ENCODE data around the gene PARVB. TPM values are rescaled to one million over a fixed set of nuclear protein-coding genes. Genes with fewer than 3 reads are reported as not detected.

PARVB gene
- total RNA-seq, 1 experiment from 2014 or later = 85.3 TPM

GRCh38 chr22:44049486-44050231, 25.6 kb downstream of the PARVB start:
- Histone ChIP-seq H3K4me2 (ENCODE audit: low read length) (no peak overlapping the region), H3K9me3 (ENCODE audit: low read length) (no peaks in the 10 kb centered on the region), H2AFZ (ENCODE audit: low read length) (no peak overlapping the region), H3K4me3 (ENCODE audit: low read length) (no peak overlapping the region), H3K79me2 (ENCODE audit: low read length) (no peaks in the 10 kb centered on the region), H3K27ac (ENCODE audit: low read length) (no peak overlapping the region), H3K4me1 (ENCODE audit: insufficient read depth, low read length) (no peaks in the 10 kb centered on the region), H3F3A (ENCODE audit: low read length, unreplicated experiment) (no peaks in the 10 kb centered on the region), H3K27me3 (ENCODE audit: low read length) (no peaks in the 10 kb centered on the region), H3K9me2 (replicated peaks; ENCODE audit: low read length) (no peaks in the 10 kb centered on the region), H3K36me3 (ENCODE audit: low read depth, low read length) (no peaks in the 10 kb centered on the region), H4K20me1 (ENCODE audit: low read length) (no peaks in the 10 kb centered on the region), H3K9ac (ENCODE audit: low read length) (no peak overlapping the region)
- intact Hi-C loops (cut with micrococcal nuclease) = no loop called here
- DNase-seq (no peak), ATAC-seq (no peak)
- no peak for TF ChIP-seq EZH2phosphoT487 (IDR thresholded peaks at IDR 0.05; ENCODE audit: borderline replicate concordance, low read length)
- TF ChIP-seq EZH2 (IDR thresholded peaks at IDR 0.05; ENCODE audit: low read length, unreplicated experiment) = no peak
- TF ChIP-seq CTCF (conservative IDR thresholded peaks at IDR 0.05; ENCODE audit: low read depth, low read length) = no peak
- ChIA-PET POLR2A (ENCODE audit: unreplicated experiment) (no interaction called here), CTCF (no interaction called here)
- BruUV-seq (replicated peaks) = no TSS peak

- H3K4me1 ChIP-seq (ENCODE audit: insufficient read depth, low read length) = no peaks in the 10 kb centered on the region
- ATAC-seq (no peak), DNase-seq (no peak)
- no peak overlapping the region for H2AFZ ChIP-seq (ENCODE audit: low read length)
- H3K9me3 ChIP-seq (ENCODE audit: low read length) = no peaks in the 10 kb centered on the region
- H3F3A ChIP-seq (ENCODE audit: low read length, unreplicated experiment) = no peaks in the 10 kb centered on the region
- intact Hi-C loops (cut with micrococcal nuclease) = no loop called here
- H3K36me3 ChIP-seq (ENCODE audit: low read depth, low read length) = no peaks in the 10 kb centered on the region
- TF ChIP-seq EZH2phosphoT487 (IDR thresholded peaks at IDR 0.05; ENCODE audit: borderline replicate concordance, low read length) = no peak
- no peak for TF ChIP-seq EZH2 (IDR thresholded peaks at IDR 0.05; ENCODE audit: low read length, unreplicated experiment)
- no peak for TF ChIP-seq CTCF (conservative IDR thresholded peaks at IDR 0.05; ENCODE audit: low read depth, low read length)
- no peak overlapping the region for H3K9ac ChIP-seq (ENCODE audit: low read length)
- H3K4me2 ChIP-seq (ENCODE audit: low read length) = no peak overlapping the region
- POLR2A ChIA-PET (ENCODE audit: unreplicated experiment) = no interaction called here
- H3K79me2 ChIP-seq (ENCODE audit: low read length) = no peaks in the 10 kb centered on the region
- H4K20me1 ChIP-seq (ENCODE audit: low read length) = no peaks in the 10 kb centered on the region
- H3K27ac ChIP-seq (ENCODE audit: low read length) = no peak overlapping the region
- BruUV-seq (replicated peaks) = no TSS peak
- CTCF ChIA-PET = no interaction called here
- no peak overlapping the region for H3K4me3 ChIP-seq (ENCODE audit: low read length)
- H3K9me2 ChIP-seq (replicated peaks; ENCODE audit: low read length) = no peaks in the 10 kb centered on the region
- H3K27me3 ChIP-seq (ENCODE audit: low read length) = no peaks in the 10 kb centered on the region
Observed at GRCh38 chr22:44050766-44051355, 26.8 kb downstream of the PARVB start.

GRCh38 chr22:44051358-44051757, 27.3 kb downstream of the PARVB start:
- intact Hi-C loops (cut with micrococcal nuclease) = no loop called here
- POLR2A ChIA-PET (ENCODE audit: unreplicated experiment) = no interaction called here
- Histone ChIP-seq H3K36me3 (ENCODE audit: low read depth, low read length) (no peaks in the 10 kb centered on the region), H3K27ac (ENCODE audit: low read length) (no peak overlapping the region), H4K20me1 (ENCODE audit: low read length) (no peaks in the 10 kb centered on the region), H3K27me3 (ENCODE audit: low read length) (no peaks in the 10 kb centered on the region), H3K9me3 (ENCODE audit: low read length) (no peaks in the 10 kb centered on the region), H3K4me2 (ENCODE audit: low read length) (no peak overlapping the region), H3F3A (ENCODE audit: low read length, unreplicated experiment) (no peaks in the 10 kb centered on the region), H3K9ac (ENCODE audit: low read length) (no peak overlapping the region), H3K79me2 (ENCODE audit: low read length) (no peaks in the 10 kb centered on the region), H3K4me1 (ENCODE audit: insufficient read depth, low read length) (no peaks in the 10 kb centered on the region), H3K9me2 (replicated peaks; ENCODE audit: low read length) (no peaks in the 10 kb centered on the region), H3K4me3 (ENCODE audit: low read length) (no peak overlapping the region), H2AFZ (ENCODE audit: low read length) (no peak overlapping the region)
- no TSS peak for BruUV-seq (replicated peaks)
- no peak for DNase-seq
- CTCF ChIA-PET = no interaction called here
- TF ChIP-seq EZH2 (IDR thresholded peaks at IDR 0.05; ENCODE audit: low read length, unreplicated experiment) (no peak), EZH2phosphoT487 (IDR thresholded peaks at IDR 0.05; ENCODE audit: borderline replicate concordance, low read length) (no peak), CTCF (conservative IDR thresholded peaks at IDR 0.05; ENCODE audit: low read depth, low read length) (no peak)
- ATAC-seq = no peak

Measured in PC-3 (cell line).